MCF 10A (cell line): ENCODE results near the gene SPDYE18. TPM values are rescaled to one million over a fixed set of nuclear protein-coding genes. Genes with fewer than 3 reads are reported as not detected.
"Not testable (repeated sequence)": the region's sequence is repeated elsewhere in the genome, so short reads cannot be mapped to it uniquely, and the experiment has no call there.

Source experiments
- Bru-seq: library from RNA; stranded (reverse); fragments of 400-500 nt; gene quantifications from one replicate; lab custom pipeline; 2021; lab: Mats Ljungman, UMichigan
- BruChase-seq, 2 experiments: library from RNA; stranded (reverse); fragments of 400-500 nt; gene quantifications; one replicate each; lab custom pipeline; 2021; lab: Mats Ljungman, UMichigan
- BruUV-seq: library from RNA; stranded (reverse); fragments of 400-500 nt; replicated peaks from 2 replicates; lab custom pipeline; 2021; lab: Mats Ljungman, UMichigan
- CTCF ChIA-PET: fragments of 300-600 bp; sonication (Branson Sonifier 250); formaldehyde crosslinking; extraction: SDS; loops from one replicate; lab custom pipeline; 2021; ENCODE audit warnings: antibody characterized with exemption, inconsistent platforms; lab: Yijun Ruan, JAX
- POLR2A ChIA-PET: fragments of 300-600, 350-650 bp; sonication (Branson Sonifier 250); formaldehyde crosslinking; extraction: SDS; loops from one replicate; lab custom pipeline; 2020; ENCODE audit warnings: antibody characterized with exemption, inconsistent platforms; lab: Yijun Ruan, JAX
- DNase-seq: peaks from one replicate; pipeline ENCODE4 v3.0.0-alpha.2; 2018; ENCODE audit not compliant: unreplicated experiment
- H3K27ac Mint-ChIP-seq: one replicate; pipeline ENCODE4 v1.8.0; 2022; ENCODE audit warnings: mild to moderate bottlenecking, low read depth, mixed read lengths; ENCODE audit not compliant: unreplicated experiment
- H3K27me3 Mint-ChIP-seq: one replicate; pipeline ENCODE4 v1.8.0; 2022; ENCODE audit warnings: mixed read lengths; ENCODE audit not compliant: insufficient read depth, unreplicated experiment
- H3K36me3 Mint-ChIP-seq: one replicate; pipeline ENCODE4 v1.8.0; 2022; ENCODE audit warnings: mild to moderate bottlenecking, moderate library complexity, mixed read lengths; ENCODE audit not compliant: insufficient read depth, unreplicated experiment
- H3K4me1 Mint-ChIP-seq: one replicate; pipeline ENCODE4 v1.8.0; 2022; ENCODE audit warnings: mixed read lengths; ENCODE audit not compliant: insufficient read depth, unreplicated experiment
- H3K4me3 Mint-ChIP-seq: one replicate; pipeline ENCODE4 v1.8.0; 2022; ENCODE audit warnings: mild to moderate bottlenecking, moderate library complexity, mixed read lengths; ENCODE audit not compliant: unreplicated experiment
- H3K9me3 Mint-ChIP-seq: one replicate; pipeline ENCODE4 v1.8.0; 2022; ENCODE audit warnings: mixed read lengths; ENCODE audit not compliant: unreplicated experiment
- intact Hi-C: fragments of 100-400 bp; cut with micrococcal nuclease; formaldehyde crosslinking; loops from 2 replicates; pipeline ENCODE4 v1.14.1; 2022
- long read RNA-seq: library from polyadenylated mRNA; stranded (forward); transcript quantifications from one replicate; pipeline ENCODE4 v2.0.0, GENCODE V29; 2022
- total RNA-seq: library from RNA; stranded (reverse); gene quantifications from 2 replicates; pipeline ENCODE4 v1.2.3, GENCODE V29; 2022

SPDYE18 gene
- total RNA-seq, result 0.96 TPM in 1 of 2 replicates, not detected in the other
- Bru-seq, nascent RNA, result percentile 31 among the genes with signal in this experiment
- BruChase-seq, experiment 1, labeled RNA remaining after a 6-hour chase, result percentile 28 among the genes with signal in this experiment
- BruChase-seq, experiment 2, labeled RNA remaining after a 2-hour chase, result percentile 33 among the genes with signal in this experiment
- long read RNA-seq, partial matches to known transcripts, result 0 of 10 reads
- long read RNA-seq, other reads (novel, unspliced or antisense), result 10 of 10 reads

- BruUV-seq, intact Hi-C loops, H3K4me1 Mint-ChIP-seq, H3K27ac Mint-ChIP-seq, DNase-seq, H3K9me3 Mint-ChIP-seq, H3K4me3 Mint-ChIP-seq, H3K27me3 Mint-ChIP-seq, POLR2A ChIA-PET, CTCF ChIA-PET: not testable (repeated sequence)
- H3K36me3 Mint-ChIP-seq, result peaks cover 18% of the 10 kb centered on the region
These were observed at the start of gene SPDYE18 for GRCh38 chr7:77062557-77062956. Gene SPDYE18 (minus strand): TSS chr7:77062558. CDS start chr7:77060512, 2,046 bp downstream.

GRCh38 chr7:77108362-77108761 lies 46.0 kb upstream of the SPDYE18 start:
- POLR2A ChIA-PET, H3K27ac Mint-ChIP-seq, H3K9me3 Mint-ChIP-seq, H3K4me1 Mint-ChIP-seq, H3K4me3 Mint-ChIP-seq, DNase-seq, H3K27me3 Mint-ChIP-seq, intact Hi-C loops, CTCF ChIA-PET, H3K36me3 Mint-ChIP-seq, BruUV-seq: not testable (repeated sequence)

- H3K4me1 Mint-ChIP-seq, H3K36me3 Mint-ChIP-seq, H3K27me3 Mint-ChIP-seq, intact Hi-C loops, CTCF ChIA-PET, H3K27ac Mint-ChIP-seq, DNase-seq, H3K4me3 Mint-ChIP-seq, BruUV-seq, POLR2A ChIA-PET, H3K9me3 Mint-ChIP-seq: not testable (repeated sequence)
These were observed 45.3 kb upstream of the SPDYE18 start for GRCh38 chr7:77107659-77108058.

- intact Hi-C loops, H3K36me3 Mint-ChIP-seq, CTCF ChIA-PET: not testable (repeated sequence)
These were observed 43.5 kb upstream of the SPDYE18 start for GRCh38 chr7:77105904-77106303.

GRCh38 chr7:77102671-77103070 lies 40.3 kb upstream of the SPDYE18 start:
- BruUV-seq, POLR2A ChIA-PET, intact Hi-C loops: not testable (repeated sequence)

More at GRCh38 chr7:77105904-77106303, 43.5 kb upstream of the SPDYE18 start:
- H3K27ac Mint-ChIP-seq, H3K27me3 Mint-ChIP-seq, H3K4me3 Mint-ChIP-seq, H3K4me1 Mint-ChIP-seq, DNase-seq, POLR2A ChIA-PET, H3K9me3 Mint-ChIP-seq, BruUV-seq: not testable (repeated sequence)

GRCh38 chr7:77101187-77101586 lies 38.8 kb upstream of the SPDYE18 start:
- H3K9me3 Mint-ChIP-seq, BruUV-seq, H3K27me3 Mint-ChIP-seq, DNase-seq, H3K27ac Mint-ChIP-seq, intact Hi-C loops, CTCF ChIA-PET, H3K36me3 Mint-ChIP-seq, H3K4me3 Mint-ChIP-seq, POLR2A ChIA-PET, H3K4me1 Mint-ChIP-seq: not testable (repeated sequence)

More at GRCh38 chr7:77102671-77103070, 40.3 kb upstream of the SPDYE18 start:
- H3K4me1 Mint-ChIP-seq, DNase-seq, CTCF ChIA-PET, H3K4me3 Mint-ChIP-seq, H3K36me3 Mint-ChIP-seq, H3K27me3 Mint-ChIP-seq, H3K27ac Mint-ChIP-seq, H3K9me3 Mint-ChIP-seq: not testable (repeated sequence)

- intact Hi-C loops, H3K4me1 Mint-ChIP-seq, BruUV-seq, H3K9me3 Mint-ChIP-seq, CTCF ChIA-PET, H3K27ac Mint-ChIP-seq, H3K27me3 Mint-ChIP-seq, POLR2A ChIA-PET, H3K36me3 Mint-ChIP-seq, H3K4me3 Mint-ChIP-seq, DNase-seq: not testable (repeated sequence)
These were observed 38.1 kb upstream of the SPDYE18 start for GRCh38 chr7:77100501-77100900.

- H3K36me3 Mint-ChIP-seq, H3K9me3 Mint-ChIP-seq, H3K4me3 Mint-ChIP-seq, CTCF ChIA-PET, H3K27me3 Mint-ChIP-seq, H3K4me1 Mint-ChIP-seq, POLR2A ChIA-PET, intact Hi-C loops, BruUV-seq, DNase-seq, H3K27ac Mint-ChIP-seq: not testable (repeated sequence)
These were observed 29.9 kb upstream of the SPDYE18 start for GRCh38 chr7:77092301-77092700.

GRCh38 chr7:77082192-77082591 lies 19.8 kb upstream of the SPDYE18 start:
- H3K4me1 Mint-ChIP-seq, H3K36me3 Mint-ChIP-seq, H3K27me3 Mint-ChIP-seq, H3K27ac Mint-ChIP-seq, BruUV-seq, H3K4me3 Mint-ChIP-seq, CTCF ChIA-PET, H3K9me3 Mint-ChIP-seq, POLR2A ChIA-PET, DNase-seq, intact Hi-C loops: not testable (repeated sequence)
